IMR-90 (cell line): ENCODE data around the gene RAB28. TPM values are rescaled to one million over a fixed set of nuclear protein-coding genes. Genes with fewer than 3 reads are reported as not detected.

Source experiments
- ATAC-seq: fragments of 200-7000 bp; cut with Tn5 transposase; 2 replicates; pipeline ENCODE4 v1.9.1; 2020; ENCODE audit warnings: low read depth, mild to moderate bottlenecking, moderate library complexity
- BruUV-seq: library from RNA; stranded (reverse); fragments of 400-500 nt; replicated peaks from 2 replicates; lab custom pipeline; 2021; lab: Mats Ljungman, UMichigan
- CTCF ChIA-PET: fragments of 300-600 bp; formaldehyde crosslinking; extraction: SDS; loops from one replicate; lab custom pipeline; 2021; ENCODE audit warnings: antibody characterized with exemption; lab: Yijun Ruan, JAX
- POLR2A ChIA-PET: fragments of 300-600 bp; sonication (Branson Sonifier 250); formaldehyde crosslinking; loops from one replicate; lab custom pipeline; 2022; ENCODE audit warnings: antibody characterized with exemption; ENCODE audit not compliant: unreplicated experiment; lab: Charles Lee
- DNase-seq: peaks from one replicate; pipeline ENCODE4 v3.0.0; 2013
- H2AFZ ChIP-seq: replicated peaks from 2 replicates; pipeline ENCODE3; 2013; ENCODE audit warnings: low read length, mild to moderate bottlenecking; ENCODE audit not compliant: poor library complexity
- H2AK5ac ChIP-seq: 2 replicates; pipeline ENCODE4 v1.6.1; 2013; ENCODE audit warnings: low read depth, low read length, inconsistent platforms
- H2AK9ac ChIP-seq: replicated peaks from 2 replicates; pipeline ENCODE3; 2013; ENCODE audit warnings: mild to moderate bottlenecking, low read depth, low read length, moderate library complexity; ENCODE audit not compliant: poor library complexity
- H2BK120ac ChIP-seq: 2 replicates; pipeline ENCODE4 v1.6.1; 2013; ENCODE audit warnings: low read depth, low read length, inconsistent platforms
- H2BK15ac ChIP-seq: 3 replicates; pipeline ENCODE4 v1.6.1; 2013; ENCODE audit warnings: low read depth, low read length, inconsistent platforms
- H2BK20ac ChIP-seq: 2 replicates; pipeline ENCODE4 v1.6.1; 2013; ENCODE audit warnings: low read depth, mild to moderate bottlenecking, inconsistent platforms, low read length, moderate library complexity
- H2BK5ac ChIP-seq: 2 replicates; pipeline ENCODE4 v1.6.1; 2013; ENCODE audit warnings: mild to moderate bottlenecking, low read depth, low read length, inconsistent platforms; ENCODE audit not compliant: poor library complexity, severe bottlenecking
- H3K14ac ChIP-seq: replicated peaks from 2 replicates; pipeline ENCODE4 v1.6.1; 2013; ENCODE audit warnings: low read depth, low read length, inconsistent platforms
- H3K18ac ChIP-seq: 2 replicates; pipeline ENCODE4 v1.6.1; 2013; ENCODE audit warnings: low read depth, low read length, control low read depth
- H3K23ac ChIP-seq: 2 replicates; pipeline ENCODE4 v1.6.1; 2013; ENCODE audit warnings: low read depth, low read length, inconsistent platforms
- H3K27ac ChIP-seq: 2 replicates; pipeline ENCODE4 v1.5.1; 2013; ENCODE audit warnings: mild to moderate bottlenecking, control low read depth, low read length; ENCODE audit not compliant: insufficient read depth
- H3K27me3 ChIP-seq: 2 replicates; pipeline ENCODE4 v1.6.1; 2013; ENCODE audit warnings: low read length; ENCODE audit not compliant: control insufficient read depth, insufficient read depth
- H3K36me3 ChIP-seq: 2 replicates; pipeline ENCODE4 v1.6.1; 2013; ENCODE audit warnings: low read length, mixed read lengths; ENCODE audit not compliant: control insufficient read depth, insufficient read depth
- H3K4ac ChIP-seq: 2 replicates; pipeline ENCODE4 v1.6.1; 2013; ENCODE audit warnings: low read depth, low read length, inconsistent platforms
- H3K4me1 ChIP-seq: 2 replicates; pipeline ENCODE4 v1.6.1; 2013; ENCODE audit warnings: low read length, mixed read lengths; ENCODE audit not compliant: control insufficient read depth, insufficient read depth
- H3K4me2 ChIP-seq: 2 replicates; pipeline ENCODE4 v1.6.1; 2013; ENCODE audit warnings: low read depth, mild to moderate bottlenecking, control low read depth, low read length, moderate library complexity
- H3K4me3 ChIP-seq: 2 replicates; pipeline ENCODE4 v1.5.1; 2013; ENCODE audit warnings: low read depth, mild to moderate bottlenecking, control low read depth, low read length, moderate library complexity; ENCODE audit not compliant: insufficient read depth
- H3K56ac ChIP-seq: 2 replicates; pipeline ENCODE4 v1.6.1; 2013; ENCODE audit warnings: low read length, inconsistent platforms; ENCODE audit not compliant: insufficient read depth; ENCODE audit errors: extremely low read depth
- H3K79me1 ChIP-seq, 2 experiments: 2 replicates each; pipeline ENCODE4 v1.6.1; 2013; ENCODE audit warnings: low read length in 2 of 2, inconsistent platforms in 1 of 2, low read depth in 1 of 2
- H3K9ac ChIP-seq: 2 replicates; pipeline ENCODE4 v1.6.1; 2013; ENCODE audit warnings: low read depth, low read length, control low read depth
- H3K9me1 ChIP-seq: 2 replicates; pipeline ENCODE4 v1.6.1; 2013; ENCODE audit warnings: low read length, inconsistent platforms; ENCODE audit not compliant: insufficient read depth
- H3K9me3 ChIP-seq: 2 replicates; pipeline ENCODE4 v1.6.1; 2013; ENCODE audit warnings: low read length; ENCODE audit not compliant: control insufficient read depth, insufficient read depth
- H4K20me1 ChIP-seq: 2 replicates; pipeline ENCODE4 v1.6.1; 2013; ENCODE audit warnings: low read length, inconsistent platforms; ENCODE audit not compliant: insufficient read depth
- H4K5ac ChIP-seq: 2 replicates; pipeline ENCODE4 v1.6.1; 2013; ENCODE audit warnings: mild to moderate bottlenecking, low read depth, low read length, control low read depth
- H4K8ac ChIP-seq, 2 experiments: 2 replicates each; pipeline ENCODE4 v1.6.1; 2013; ENCODE audit warnings: low read depth in 2 of 2, low read length in 2 of 2, control low read depth in 1 of 2, inconsistent platforms in 1 of 2
- H4K91ac ChIP-seq: 2 replicates; pipeline ENCODE4 v1.6.1; 2013; ENCODE audit warnings: low read depth, low read length, inconsistent platforms; ENCODE audit not compliant: insufficient read depth
- BHLHE40 ChIP-seq: fragments of 150-350 bp; IDR thresholded peaks from 2 replicates; pipeline ENCODE4 v1.6.1; 2016; ENCODE audit warnings: mild to moderate bottlenecking, low read depth, low read length
- CEBPB ChIP-seq: IDR thresholded peaks from 2 replicates; pipeline ENCODE4 v1.6.1; 2012; ENCODE audit warnings: low read depth, low read length, improper control_type of control experiment
- CHD1 ChIP-seq: IDR thresholded peaks from 2 replicates; pipeline ENCODE4 v1.6.1; 2012; ENCODE audit warnings: low read depth, low read length, improper control_type of control experiment
- ELK1 ChIP-seq: fragments of 150-350 bp; IDR thresholded peaks from 2 replicates; pipeline ENCODE4 v1.6.1; 2016; ENCODE audit warnings: low read depth, mild to moderate bottlenecking, low read length, moderate library complexity, borderline replicate concordance
- FOS ChIP-seq: fragments of 150-350 bp; IDR thresholded peaks from 2 replicates; pipeline ENCODE4 v1.6.1; 2016; ENCODE audit warnings: low read depth, low read length
- MAFK ChIP-seq: IDR thresholded peaks from 2 replicates; pipeline ENCODE4 v1.6.1; 2012; ENCODE audit warnings: low read depth, low read length, improper control_type of control experiment
- MXI1 ChIP-seq: IDR thresholded peaks from 2 replicates; pipeline ENCODE4 v1.6.1; 2012; ENCODE audit warnings: low read depth, mild to moderate bottlenecking, low read length, moderate library complexity, borderline replicate concordance
- NFE2L2 ChIP-seq: fragments of 150-350 bp; IDR thresholded peaks from 2 replicates; pipeline ENCODE4 v1.6.1; 2016; ENCODE audit warnings: low read depth, mild to moderate bottlenecking, low read length
- POLR2A ChIP-seq: IDR thresholded peaks from 2 replicates; pipeline ENCODE4 v1.6.1; 2012; ENCODE audit warnings: mild to moderate bottlenecking, low read depth, low read length
- RAD21 ChIP-seq: IDR thresholded peaks from 2 replicates; pipeline ENCODE4 v1.6.1; 2012; ENCODE audit warnings: low read length, improper control_type of control experiment
- RCOR1 ChIP-seq: IDR thresholded peaks from 2 replicates; pipeline ENCODE4 v1.6.1; 2012; ENCODE audit warnings: mild to moderate bottlenecking, low read length, improper control_type of control experiment; ENCODE audit not compliant: insufficient replicate concordance
- RFX5 ChIP-seq: IDR thresholded peaks from 2 replicates; pipeline ENCODE4 v1.8.0; 2012; ENCODE audit warnings: low read depth, mild to moderate bottlenecking, low read length, moderate library complexity
- SMC3 ChIP-seq: fragments of 150-350 bp; IDR thresholded peaks from 2 replicates; pipeline ENCODE4 v1.6.1; 2016; ENCODE audit warnings: low read depth, mild to moderate bottlenecking, antibody characterized with exemption, low read length, moderate library complexity
- USF2 ChIP-seq: fragments of 150-350 bp; IDR thresholded peaks from 2 replicates; pipeline ENCODE4 v1.6.1; 2017; ENCODE audit warnings: mild to moderate bottlenecking, antibody characterized with exemption, low read length, low read depth
- WGBS, 2 experiments: methylation state at CpG; one replicate each; pipeline versions ENCODE4 v1.1.5 to v1.1.7; 2013; ENCODE audit warnings: missing lambda C conversion rate in 2 of 2; ENCODE audit not compliant: insufficient read length in 1 of 2; ENCODE audit errors: extremely low coverage in 2 of 2; 5-methylcytosine and 5-hydroxymethylcytosine counted together
- dilution Hi-C: fragments of 300-500 bp; cut with HindIII; formaldehyde crosslinking; loops from one replicate; pipeline ENCODE4 v1.14.3; 2018; ENCODE audit warnings: low sequenced_read_pairs; ENCODE audit not compliant: unreplicated experiment
- in situ Hi-C: fragments of 300-500 bp; cut with MboI; formaldehyde crosslinking; loops from 3 replicates; pipeline ENCODE4 v1.14.3; 2019; ENCODE audit warnings: low sequenced_read_pairs, inconsistent platforms, mixed read lengths
- intact Hi-C: fragments of 100-400 bp; cut with micrococcal nuclease; formaldehyde crosslinking; loops from 2 replicates; pipeline ENCODE4 v1.10.0; 2022
- polyA plus RNA-seq, 3 experiments: library from polyadenylated mRNA; depleted of rRNA; stranded (reverse); fragments of >200 nt; gene quantifications; 2 replicates each; pipeline ENCODE4 v1.2.3, GENCODE V29; 2012; ENCODE audit warnings: low replicate concordance in 1 of 3
- total RNA-seq: library from RNA; depleted of rRNA; stranded (reverse); fragments of >200 nt; gene quantifications from 2 replicates; pipeline ENCODE4 v1.2.3, GENCODE V29; 2012
- TF ChIP-seq, protein P1 (sequence below): conservative IDR thresholded peaks from 2 replicates; pipeline ENCODE4 v1.5.1; 2012; ENCODE audit warnings: mild to moderate bottlenecking, low read depth, low read length, improper control_type of control experiment

The RAB28 gene
- total and polyA plus RNA-seq, 2 of the 4 experiments (the other 2 are of a cell fraction) = 7.5 to 10.8 TPM

DNA sequence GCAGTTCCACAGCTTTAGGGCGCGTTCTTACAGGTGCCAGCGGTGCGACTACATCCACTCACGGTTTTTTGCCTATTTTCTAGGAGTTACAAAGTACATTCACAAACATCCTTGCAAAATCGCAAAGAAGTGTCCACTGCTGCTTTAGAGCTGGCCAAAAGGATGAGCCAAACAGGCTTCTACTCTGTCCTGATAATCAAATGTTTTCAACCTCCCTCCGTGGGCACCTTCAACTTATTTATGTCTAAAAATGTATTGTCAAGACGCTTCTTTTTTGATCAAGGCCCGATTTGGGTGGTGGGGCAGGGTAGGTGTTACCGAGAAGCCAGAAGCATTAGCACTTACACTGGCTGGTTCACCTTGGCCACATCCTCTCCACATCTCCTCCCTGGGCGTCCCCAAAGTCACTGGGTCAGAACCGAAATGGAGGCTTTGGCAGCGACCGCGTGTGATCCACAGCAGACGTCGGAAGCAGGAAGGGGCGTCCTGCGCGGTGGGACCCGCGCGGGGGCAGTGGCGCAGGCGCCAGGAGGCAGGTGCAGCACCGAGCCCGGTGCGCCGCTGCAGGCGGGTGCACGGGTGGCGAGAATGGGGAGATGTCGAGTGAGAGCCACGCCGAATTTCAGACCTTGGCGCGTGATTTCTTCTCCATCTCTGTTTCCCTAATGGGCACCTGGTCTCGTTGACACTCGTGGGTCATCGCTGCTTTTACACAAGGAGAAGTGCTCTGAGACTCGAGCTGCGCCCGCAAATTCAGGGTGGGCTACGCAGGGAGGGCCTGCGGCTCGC lies 43.2 kb upstream of the RAB28 start:
- H3K9ac ChIP-seq = no peak overlapping the region
- H3K14ac ChIP-seq = no peak overlapping the region
- no peak overlapping the region for H3K4me3 ChIP-seq
- no peak overlapping the region for H3K4me2 ChIP-seq
- H3K4ac ChIP-seq = no peak overlapping the region
- 7% methylated on average over 10 of the region's 46 CpGs; no CpG with 5 or more reads in 1 of the 2 experiments for WGBS, 2 experiments
- ATAC-seq (no peak), DNase-seq (no peak)
- H2AK5ac ChIP-seq = no peak overlapping the region
- peaks cover 21% of the 10 kb centered on the region for H3K9me3 ChIP-seq
- intact Hi-C loops = no loop called here
- ChIA-PET CTCF (interaction anchor here (0.6 kb wide), 1 partner anchor 657 kb away, joined by 4 read pairs; no protein-coding TSS in a partner anchor), POLR2A (no interaction called here)
- no peak overlapping the region for H3K56ac ChIP-seq
- H3K9me1 ChIP-seq = no peaks in the 10 kb centered on the region
- H3K27ac ChIP-seq = no peak overlapping the region
- no peaks in the 10 kb centered on the region for H3K4me1 ChIP-seq
- H4K91ac ChIP-seq = no peak overlapping the region
- no peak overlapping the region for H2BK120ac ChIP-seq
- H2AFZ ChIP-seq = no peak overlapping the region
- no peak overlapping the region for H2BK5ac ChIP-seq
- H3K23ac ChIP-seq = no peak overlapping the region
- in situ Hi-C loops = no loop called here
- no peak overlapping the region for H4K5ac ChIP-seq
- H4K8ac ChIP-seq = no peak overlapping the region
- H2BK15ac ChIP-seq = no peak overlapping the region
- no peak overlapping the region for H2AK9ac ChIP-seq
- no peaks in the 10 kb centered on the region; the same call in 1 of the 2 replicates for H4K20me1 ChIP-seq
- no peaks in the 10 kb centered on the region for H3K36me3 ChIP-seq
- dilution Hi-C loops = no loop called here
- no TSS peak for BruUV-seq
- H3K18ac ChIP-seq = no peak overlapping the region
- H3K79me1 ChIP-seq = no peaks in the 10 kb centered on the region
- no peak overlapping the region for H2BK20ac ChIP-seq
- H3K27me3 ChIP-seq = peaks cover 95% of the 10 kb centered on the region
- TF ChIP-seq FOS (no peak), BHLHE40 (no peak), MXI1 (no peak), RAD21 (no peak), RCOR1 (no peak), MAFK (no peak), ELK1 (no peak), NFE2L2 (no peak), POLR2A (no peak), RFX5 (no peak), CEBPB (no peak), CHD1 (no peak), USF2 (no peak), SMC3 (no peak)
- TF ChIP-seq, protein P1, sequence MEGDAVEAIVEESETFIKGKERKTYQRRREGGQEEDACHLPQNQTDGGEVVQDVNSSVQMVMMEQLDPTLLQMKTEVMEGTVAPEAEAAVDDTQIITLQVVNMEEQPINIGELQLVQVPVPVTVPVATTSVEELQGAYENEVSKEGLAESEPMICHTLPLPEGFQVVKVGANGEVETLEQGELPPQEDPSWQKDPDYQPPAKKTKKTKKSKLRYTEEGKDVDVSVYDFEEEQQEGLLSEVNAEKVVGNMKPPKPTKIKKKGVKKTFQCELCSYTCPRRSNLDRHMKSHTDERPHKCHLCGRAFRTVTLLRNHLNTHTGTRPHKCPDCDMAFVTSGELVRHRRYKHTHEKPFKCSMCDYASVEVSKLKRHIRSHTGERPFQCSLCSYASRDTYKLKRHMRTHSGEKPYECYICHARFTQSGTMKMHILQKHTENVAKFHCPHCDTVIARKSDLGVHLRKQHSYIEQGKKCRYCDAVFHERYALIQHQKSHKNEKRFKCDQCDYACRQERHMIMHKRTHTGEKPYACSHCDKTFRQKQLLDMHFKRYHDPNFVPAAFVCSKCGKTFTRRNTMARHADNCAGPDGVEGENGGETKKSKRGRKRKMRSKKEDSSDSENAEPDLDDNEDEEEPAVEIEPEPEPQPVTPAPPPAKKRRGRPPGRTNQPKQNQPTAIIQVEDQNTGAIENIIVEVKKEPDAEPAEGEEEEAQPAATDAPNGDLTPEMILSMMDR = no peak
